Neural progenitor cell (in vitro differentiated cells): ENCODE measurements around the gene RXRA.

ENCODE experiments used
- EZH2 ChIP-seq: fragments of 200-600 bp; sonication (generic); IDR thresholded peaks from 2 replicates; pipeline ENCODE4 v1.6.1; 2017; ENCODE audit warnings: antibody characterized with exemption, mild to moderate bottlenecking, moderate library complexity
- TF ChIP-seq, protein P1 (sequence below): fragments of 200-600 bp; sonication (generic); IDR thresholded peaks from 2 replicates; pipeline ENCODE4 v1.5.1; 2017; ENCODE audit warnings: antibody characterized with exemption, mild to moderate bottlenecking

DNA sequence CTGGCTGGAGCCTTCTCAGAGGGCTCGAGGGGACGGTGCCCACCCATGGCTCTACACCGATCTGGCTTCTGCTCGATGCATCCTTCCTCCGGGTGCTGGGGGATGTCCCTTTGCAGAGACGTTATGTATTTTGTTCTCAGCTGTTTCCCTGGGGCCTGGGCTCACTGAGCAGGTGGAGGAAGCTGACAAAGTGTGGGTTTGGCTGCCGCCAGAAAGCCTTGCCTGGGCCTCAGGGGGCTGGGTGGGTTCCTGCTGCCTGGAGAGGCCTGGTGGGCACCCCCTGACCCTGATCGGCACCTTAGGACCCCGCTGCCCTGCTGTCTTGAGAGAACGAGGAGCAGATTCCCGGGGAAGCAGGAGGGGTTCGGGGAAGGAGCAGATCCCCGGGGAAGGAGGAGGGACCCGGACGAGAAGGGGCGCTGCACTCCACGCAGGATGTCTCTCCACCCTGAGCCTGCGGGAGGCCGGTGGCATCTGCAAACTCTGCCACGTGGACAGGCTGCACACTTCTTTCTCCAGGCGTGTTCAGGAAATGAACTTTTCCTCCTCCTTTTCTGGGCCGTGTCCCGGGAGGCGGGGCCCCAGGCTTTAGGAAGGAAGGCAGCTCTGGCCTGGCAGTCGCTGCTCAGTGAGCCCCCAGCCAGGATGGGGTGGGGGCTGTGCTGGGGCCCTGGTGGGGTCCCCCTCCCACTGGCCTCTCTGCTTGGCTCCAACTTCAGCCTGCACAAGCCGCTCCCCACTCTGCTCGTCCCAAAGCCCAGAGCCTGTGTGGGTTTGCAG, 148.9 kb downstream of the RXRA start:
- TF ChIP-seq, protein P1, sequence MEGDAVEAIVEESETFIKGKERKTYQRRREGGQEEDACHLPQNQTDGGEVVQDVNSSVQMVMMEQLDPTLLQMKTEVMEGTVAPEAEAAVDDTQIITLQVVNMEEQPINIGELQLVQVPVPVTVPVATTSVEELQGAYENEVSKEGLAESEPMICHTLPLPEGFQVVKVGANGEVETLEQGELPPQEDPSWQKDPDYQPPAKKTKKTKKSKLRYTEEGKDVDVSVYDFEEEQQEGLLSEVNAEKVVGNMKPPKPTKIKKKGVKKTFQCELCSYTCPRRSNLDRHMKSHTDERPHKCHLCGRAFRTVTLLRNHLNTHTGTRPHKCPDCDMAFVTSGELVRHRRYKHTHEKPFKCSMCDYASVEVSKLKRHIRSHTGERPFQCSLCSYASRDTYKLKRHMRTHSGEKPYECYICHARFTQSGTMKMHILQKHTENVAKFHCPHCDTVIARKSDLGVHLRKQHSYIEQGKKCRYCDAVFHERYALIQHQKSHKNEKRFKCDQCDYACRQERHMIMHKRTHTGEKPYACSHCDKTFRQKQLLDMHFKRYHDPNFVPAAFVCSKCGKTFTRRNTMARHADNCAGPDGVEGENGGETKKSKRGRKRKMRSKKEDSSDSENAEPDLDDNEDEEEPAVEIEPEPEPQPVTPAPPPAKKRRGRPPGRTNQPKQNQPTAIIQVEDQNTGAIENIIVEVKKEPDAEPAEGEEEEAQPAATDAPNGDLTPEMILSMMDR: no peak
- TF ChIP-seq EZH2: no peak
